ENCODE measurements around the gene MUC21.
A peak's percentile ranks its signal among the peaks of the same experiment; 100 is the strongest.

Gene MUC21

DNA sequence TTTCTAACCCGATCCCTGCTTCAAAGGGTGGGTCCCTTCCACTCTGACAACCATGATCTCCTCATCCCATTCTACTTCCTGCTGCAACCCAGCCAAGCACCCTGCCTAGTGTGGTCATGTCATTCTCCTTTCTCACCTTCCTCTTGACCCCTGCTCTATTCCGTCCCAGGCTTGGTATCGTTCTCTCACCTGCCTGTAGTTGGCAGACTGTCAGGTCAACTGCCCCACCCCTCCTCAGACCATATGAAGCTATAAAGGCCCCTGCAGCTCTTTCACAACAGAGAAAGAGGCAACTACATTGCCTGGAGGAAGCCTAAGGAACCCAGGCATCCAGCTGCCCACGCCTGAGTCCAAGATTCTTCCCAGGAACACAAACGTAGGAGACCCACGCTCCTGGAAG is at the start of gene MUC21:
Gene MUC21, plus strand, starts transcription at position 280 of the 400 bp plus-strand sequence. CDS start 241 bp downstream, outside the sequence.
- H3K4me3 ChIP-seq (ENCODE audit: low read length) = no peak within 1 kb of the TSS
- no peak for DNase-seq (ENCODE audit: low read depth)
- TF ChIP-seq, protein P1, sequence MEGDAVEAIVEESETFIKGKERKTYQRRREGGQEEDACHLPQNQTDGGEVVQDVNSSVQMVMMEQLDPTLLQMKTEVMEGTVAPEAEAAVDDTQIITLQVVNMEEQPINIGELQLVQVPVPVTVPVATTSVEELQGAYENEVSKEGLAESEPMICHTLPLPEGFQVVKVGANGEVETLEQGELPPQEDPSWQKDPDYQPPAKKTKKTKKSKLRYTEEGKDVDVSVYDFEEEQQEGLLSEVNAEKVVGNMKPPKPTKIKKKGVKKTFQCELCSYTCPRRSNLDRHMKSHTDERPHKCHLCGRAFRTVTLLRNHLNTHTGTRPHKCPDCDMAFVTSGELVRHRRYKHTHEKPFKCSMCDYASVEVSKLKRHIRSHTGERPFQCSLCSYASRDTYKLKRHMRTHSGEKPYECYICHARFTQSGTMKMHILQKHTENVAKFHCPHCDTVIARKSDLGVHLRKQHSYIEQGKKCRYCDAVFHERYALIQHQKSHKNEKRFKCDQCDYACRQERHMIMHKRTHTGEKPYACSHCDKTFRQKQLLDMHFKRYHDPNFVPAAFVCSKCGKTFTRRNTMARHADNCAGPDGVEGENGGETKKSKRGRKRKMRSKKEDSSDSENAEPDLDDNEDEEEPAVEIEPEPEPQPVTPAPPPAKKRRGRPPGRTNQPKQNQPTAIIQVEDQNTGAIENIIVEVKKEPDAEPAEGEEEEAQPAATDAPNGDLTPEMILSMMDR (conservative IDR thresholded peaks at IDR 0.05; ENCODE audit: low read depth, low read length) = no peak

DNA sequence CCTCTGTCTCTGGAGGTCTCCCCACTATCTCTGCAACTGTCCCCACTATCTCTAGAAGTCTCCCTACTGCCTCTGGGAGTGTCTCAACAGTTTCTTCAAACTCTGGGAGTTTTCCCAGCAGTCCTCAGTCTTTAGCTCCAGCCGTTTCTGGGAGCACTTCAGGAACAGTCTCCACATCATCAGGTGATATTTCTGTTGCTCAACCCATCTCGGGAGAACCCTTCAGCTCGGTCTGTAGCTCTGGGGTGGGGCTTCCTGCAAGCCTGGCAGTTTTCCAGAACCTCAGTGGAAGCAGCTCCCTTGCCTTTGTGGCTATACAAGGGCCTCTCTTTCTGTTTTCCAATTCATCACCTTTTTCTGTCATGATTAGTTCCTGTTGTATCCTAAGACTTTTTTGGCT is 48.5 kb upstream of the MUC21 start:
- no peak for DNase-seq (ENCODE audit: low read depth)
- H3K4me3 ChIP-seq (ENCODE audit: low read length) = no peak overlapping the region
- TF ChIP-seq, protein P1 (conservative IDR thresholded peaks at IDR 0.05; ENCODE audit: low read depth, low read length) = no peak

DNA sequence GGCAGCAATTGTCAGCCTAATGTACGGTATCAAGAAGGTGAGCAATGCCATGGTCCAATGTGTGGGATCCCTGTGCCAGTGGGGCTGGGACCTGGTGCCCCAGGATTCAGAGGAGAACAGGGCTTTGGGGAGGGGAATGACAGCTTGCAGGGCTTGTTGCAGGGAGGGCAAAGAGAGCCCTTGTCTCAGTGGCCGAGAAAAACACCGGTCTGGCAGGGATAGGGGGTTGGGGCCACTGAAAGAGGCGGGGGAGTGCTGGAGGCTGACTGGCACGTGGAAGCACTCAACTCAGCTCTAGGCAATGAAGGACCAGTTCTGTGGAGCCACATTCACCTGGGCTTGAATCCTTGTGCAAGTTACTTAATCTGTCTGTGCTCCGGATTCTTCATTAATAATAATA is 46.3 kb upstream of the MUC21 start:
- TF ChIP-seq, protein P1 (conservative IDR thresholded peaks at IDR 0.05; ENCODE audit: low read depth, low read length) = no peak
- no peak for DNase-seq (ENCODE audit: low read depth)
- H3K4me3 ChIP-seq (ENCODE audit: low read length) = no peak overlapping the region

DNA sequence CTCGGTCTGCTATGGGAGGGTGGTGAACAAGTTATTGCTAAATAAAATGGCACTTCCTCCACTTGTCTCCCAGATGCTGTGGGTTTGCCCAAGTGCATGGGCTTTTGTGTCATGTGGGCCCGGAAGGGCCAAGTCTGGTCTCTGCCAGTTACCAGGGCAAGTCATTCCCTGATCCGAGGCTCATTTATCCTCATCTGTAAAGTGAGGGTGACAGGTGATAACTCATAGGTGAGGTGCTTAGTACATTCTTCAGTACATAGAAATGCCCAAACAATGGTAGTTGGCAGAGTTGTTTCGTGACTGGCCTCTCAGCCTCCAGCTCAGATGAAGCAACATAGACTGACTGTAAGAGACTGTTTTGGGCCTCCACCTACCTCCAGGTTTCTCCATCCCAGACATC is 44.8 kb upstream of the MUC21 start:
- no peak overlapping the region for H3K4me3 ChIP-seq (ENCODE audit: low read length)
- no peak for DNase-seq (ENCODE audit: low read depth)
- TF ChIP-seq, protein P1 (conservative IDR thresholded peaks at IDR 0.05; ENCODE audit: low read depth, low read length) = no peak

DNA sequence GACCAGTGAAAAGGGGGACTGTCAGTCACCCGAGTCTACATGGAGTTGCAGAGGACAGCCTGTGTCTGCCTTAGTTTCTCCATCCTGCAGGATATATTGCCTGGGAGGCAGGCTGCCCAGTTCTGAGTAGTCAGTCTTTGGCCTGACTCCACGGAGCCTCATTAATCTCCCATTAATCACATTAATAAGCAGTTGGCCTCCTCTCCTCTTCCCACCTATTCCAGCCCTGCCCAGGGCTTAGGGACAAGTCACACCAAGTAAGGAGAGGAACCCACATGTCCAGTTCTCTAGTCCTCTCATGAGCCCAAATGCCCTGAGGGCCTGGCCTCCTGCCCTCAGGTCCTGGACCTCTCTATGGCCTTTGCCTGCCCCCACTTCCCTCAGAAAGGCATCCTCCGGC is 44.0 kb upstream of the MUC21 start:
- H3K4me3 ChIP-seq (ENCODE audit: low read length) = no peak overlapping the region
- DNase-seq (ENCODE audit: low read depth) = no peak
- TF ChIP-seq, protein P1 (conservative IDR thresholded peaks at IDR 0.05; ENCODE audit: low read depth, low read length) = no peak

DNA sequence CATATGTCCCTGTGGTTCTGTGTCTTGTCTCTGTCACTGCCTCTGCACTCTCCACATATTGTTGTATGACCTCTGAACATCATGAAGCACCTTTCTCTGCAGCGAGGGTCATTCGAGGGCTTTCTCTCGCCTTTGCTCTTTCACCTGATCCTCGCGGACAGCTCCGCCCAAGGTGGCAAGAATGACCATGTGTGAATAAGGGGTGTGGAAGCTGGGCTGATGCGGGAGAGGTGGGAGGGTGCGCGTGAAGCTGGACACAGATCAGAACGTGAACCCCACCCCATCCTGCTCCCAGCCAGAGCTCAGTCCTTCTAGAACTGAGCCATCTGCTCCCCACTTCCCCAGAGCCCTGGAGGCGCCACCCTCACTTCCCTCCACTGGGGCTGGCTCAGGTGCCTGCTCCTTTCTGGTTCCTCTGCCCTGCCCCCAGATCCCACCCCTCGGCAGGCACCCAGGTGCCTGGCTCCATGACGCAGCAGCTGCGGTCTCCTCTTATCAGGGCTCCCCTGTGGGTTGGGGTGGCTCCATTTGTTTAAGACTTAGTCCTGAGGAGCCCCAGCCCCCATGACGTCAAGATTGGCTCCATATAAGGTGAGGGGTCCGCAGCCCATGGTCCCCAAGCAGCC is 43.0 kb upstream of the MUC21 start, which contains the start of gene MUCL3:
Gene MUCL3, plus strand, starts transcription at position 613 of the 626 bp plus-strand sequence. CDS start 27 bp downstream, outside the sequence.
- H3K4me3 ChIP-seq (ENCODE audit: low read length) = no peak within 1 kb of the TSS
- no peak for DNase-seq (ENCODE audit: low read depth)
- TF ChIP-seq, protein P1 (conservative IDR thresholded peaks at IDR 0.05; ENCODE audit: low read depth, low read length) = no peak

DNA sequence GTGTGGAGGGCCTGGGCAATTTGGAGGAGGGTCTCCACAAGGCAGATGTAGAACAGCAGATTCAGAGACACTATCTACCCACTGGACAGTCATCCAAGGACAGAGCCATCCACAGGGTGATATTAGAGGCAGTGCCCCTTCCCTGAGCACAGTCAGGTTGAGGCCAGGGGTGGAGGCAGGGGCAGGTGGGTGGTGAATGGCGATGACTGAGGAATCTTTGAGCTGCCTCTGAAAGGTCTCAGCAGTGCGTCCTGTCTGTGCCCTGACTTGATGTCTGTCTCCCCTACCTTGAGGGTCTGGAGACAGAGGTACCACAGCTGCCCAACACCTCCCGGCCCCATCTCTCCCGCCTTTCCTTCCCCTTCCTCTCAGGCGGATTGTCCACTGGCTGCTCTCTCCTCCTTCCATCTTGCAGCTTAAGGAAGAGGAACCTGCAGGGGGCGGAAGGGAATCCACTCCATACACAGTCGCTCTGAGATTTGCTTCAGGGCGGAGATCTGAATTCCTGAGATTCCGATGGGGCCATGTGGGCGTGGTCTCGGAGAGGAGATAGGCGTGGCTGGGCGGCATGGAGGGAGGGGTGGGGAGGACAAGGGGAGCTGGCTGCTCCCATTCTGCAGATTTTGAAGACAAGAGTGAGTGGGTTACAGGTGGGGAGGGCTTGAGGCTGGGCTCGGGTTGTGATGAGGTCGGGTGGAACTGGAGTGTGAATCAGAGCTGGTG is 41.0 kb upstream of the MUC21 start:
- no peak overlapping the region for H3K4me3 ChIP-seq (ENCODE audit: low read length)
- DNase-seq (ENCODE audit: low read depth) = peak; percentile 64
- TF ChIP-seq, protein P1 (conservative IDR thresholded peaks at IDR 0.05; ENCODE audit: low read depth, low read length) = peak; percentile 84

Measured in retinal pigment epithelial cell (primary cell).